GM21825 (cell line): ENCODE results near the gene BMPER.

Experiments used
- ATAC-seq: cut with Tn5 transposase; IDR thresholded peaks from one replicate; pipeline ENCODE4 v1.9.1; 2021; ENCODE audit warnings: mild to moderate bottlenecking, moderate library complexity; ENCODE audit not compliant: unreplicated experiment

BMPER gene

GRCh38 chr7:34016876-34017275 lies 111.5 kb downstream of the BMPER start:
- ATAC-seq: no peak

DNA sequence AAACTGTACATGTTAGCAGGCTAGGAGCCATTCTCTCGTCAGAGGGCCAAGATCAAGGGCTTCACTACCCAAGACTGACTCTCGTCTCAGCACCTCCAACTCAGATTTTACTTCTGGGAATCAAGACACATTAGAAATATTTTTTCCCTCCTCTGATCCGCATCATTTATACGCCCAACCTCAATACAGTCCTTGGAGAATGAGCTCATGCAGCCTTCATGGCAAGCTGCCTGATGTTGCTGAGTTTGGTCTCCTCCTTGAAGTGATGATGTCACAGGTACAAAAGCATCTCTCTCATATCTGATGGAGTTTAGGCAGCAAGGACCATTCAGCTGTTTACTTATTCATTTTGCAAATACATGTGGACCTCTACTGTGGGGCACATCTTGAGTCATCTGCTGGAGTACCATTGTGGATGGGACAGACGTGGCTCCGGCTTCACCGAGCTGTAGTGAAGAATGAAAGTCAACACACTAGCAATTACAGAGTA lies 114.0 kb downstream of the BMPER start:
- ATAC-seq: no peak

GRCh38 chr7:34022626-34023025 lies 117.3 kb downstream of the BMPER start:
- ATAC-seq: no peak

DNA sequence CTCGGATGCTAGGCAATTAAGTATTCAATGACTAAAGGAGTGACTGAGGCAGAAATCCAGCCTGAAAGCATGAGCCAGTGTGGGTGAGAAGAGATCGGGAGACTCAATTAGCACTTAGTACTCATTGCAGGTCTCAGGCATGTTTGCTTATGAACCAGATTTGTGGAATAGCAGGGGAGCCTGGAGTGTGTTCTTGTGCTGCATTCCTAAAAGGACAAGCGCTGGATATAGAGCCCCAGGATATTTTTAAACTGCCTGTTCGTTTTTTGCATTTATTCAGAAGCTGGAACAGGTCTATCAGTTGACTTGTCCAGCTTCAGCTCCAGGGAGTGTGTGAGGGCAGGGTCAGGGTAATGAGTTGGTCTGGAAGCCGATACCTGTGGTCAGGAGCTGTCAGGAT lies 120.3 kb downstream of the BMPER start:
- no peak for ATAC-seq

DNA sequence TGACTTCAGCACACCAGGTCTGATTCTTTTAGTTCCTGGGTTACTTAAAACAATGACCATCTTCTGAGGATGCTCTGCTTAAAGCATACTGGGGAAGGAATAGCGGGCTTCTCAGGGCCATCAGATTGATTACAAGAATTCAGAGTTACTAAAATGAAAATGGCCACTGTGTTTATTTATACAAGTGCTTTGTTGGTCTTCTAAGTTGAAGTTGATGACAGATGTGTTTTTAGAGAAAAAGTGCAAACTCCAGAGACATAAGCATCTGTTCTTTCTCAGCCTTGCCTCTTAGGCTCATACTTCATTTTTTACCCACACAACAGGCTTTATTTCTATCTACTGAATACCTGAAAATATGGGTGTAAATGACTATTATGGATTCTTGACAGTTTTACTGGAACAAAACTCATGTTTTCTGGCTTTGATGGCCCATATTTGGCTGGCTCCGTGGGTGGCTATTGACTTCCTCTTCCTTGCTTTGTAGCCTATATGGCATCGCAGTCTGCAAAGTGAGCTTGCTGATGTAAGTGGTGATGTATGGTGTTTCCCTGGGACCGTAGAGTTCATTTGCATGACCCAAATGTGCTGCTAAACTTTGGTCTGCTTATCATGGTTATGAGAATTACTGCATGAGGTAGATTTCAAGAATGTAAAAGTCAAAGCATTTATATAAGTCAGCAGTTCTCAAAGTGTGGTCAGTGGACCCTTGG lies 121.3 kb downstream of the BMPER start:
- ATAC-seq: no peak

DNA sequence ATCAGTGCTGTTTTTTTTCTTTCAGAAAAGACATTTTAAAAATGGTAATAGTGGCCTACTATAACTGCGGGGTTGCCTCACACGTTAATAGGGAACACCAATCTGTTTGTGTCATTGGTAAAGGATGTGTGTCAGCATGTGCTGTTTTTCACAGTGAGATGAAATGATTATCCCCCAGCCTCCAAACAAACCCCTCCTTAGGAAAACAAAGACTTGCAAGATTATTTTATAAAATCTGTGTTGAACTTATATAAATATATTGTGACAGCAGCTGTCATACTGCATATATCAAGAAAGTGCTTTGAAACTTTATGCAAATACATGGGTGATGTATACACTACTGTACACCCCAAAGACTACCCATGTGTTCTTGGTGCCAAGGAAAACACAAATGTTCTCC lies 125.8 kb downstream of the BMPER start:
- ATAC-seq: no peak

DNA sequence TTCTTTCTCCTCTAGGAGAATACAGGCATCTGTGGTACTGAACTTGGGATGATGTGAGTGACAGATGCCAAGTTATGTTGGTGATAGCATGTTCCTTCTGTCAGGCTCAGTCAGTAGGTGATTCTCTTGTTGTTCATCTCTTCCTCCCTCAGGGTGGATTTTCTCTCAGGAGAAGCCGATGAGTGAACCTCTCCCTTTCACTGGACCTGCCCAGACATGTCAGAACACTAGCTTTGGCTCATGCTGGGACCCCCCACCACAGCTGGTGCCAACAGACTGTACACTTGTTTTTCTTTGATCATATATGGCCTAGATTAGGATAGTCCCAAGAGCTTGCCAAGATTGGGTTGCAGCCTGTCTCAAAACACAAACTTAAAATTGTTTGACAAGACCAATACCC lies 129.4 kb downstream of the BMPER start:
- no peak for ATAC-seq

DNA sequence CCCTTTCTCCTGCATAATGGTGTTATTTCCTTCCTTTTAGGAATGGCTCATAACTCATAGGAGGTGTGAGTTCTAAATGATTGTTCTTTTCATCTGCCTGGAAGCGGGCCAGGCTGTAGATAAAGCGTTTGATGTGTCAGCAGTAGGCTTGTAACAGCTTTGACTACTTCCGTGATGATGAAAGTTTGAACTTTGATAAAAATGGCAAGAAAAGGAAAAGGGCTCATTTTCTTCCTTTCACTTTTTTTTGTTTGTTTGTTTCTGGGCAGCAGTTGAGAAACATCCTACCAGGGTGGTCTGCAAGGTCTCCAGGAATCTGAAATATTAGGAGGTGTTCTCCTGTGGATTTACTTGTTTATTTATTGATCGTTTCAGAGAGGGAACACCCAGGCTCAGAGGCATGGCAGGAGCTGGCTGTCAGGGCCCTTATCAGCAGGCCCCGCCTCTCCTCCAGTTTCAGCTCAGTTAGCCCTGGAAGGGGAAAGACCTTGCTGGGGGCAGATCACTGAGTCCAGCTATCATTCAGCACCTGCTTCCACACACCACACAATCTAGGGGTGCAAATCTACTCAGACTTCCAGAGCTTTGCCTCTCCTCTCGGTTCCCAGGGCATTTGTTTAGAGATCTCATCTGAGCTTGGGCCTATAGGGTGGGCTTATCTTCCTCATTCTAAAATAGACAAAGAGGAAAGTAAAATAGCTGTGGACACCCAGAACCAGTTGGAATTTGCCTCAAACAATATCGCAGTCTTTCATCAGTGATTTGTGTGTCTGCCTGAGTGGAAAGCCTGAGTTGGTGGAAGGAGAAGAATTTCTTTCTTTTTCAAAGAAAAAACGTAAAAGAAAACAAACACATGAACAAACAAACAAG lies 130.9 kb downstream of the BMPER start:
- no peak for ATAC-seq

DNA sequence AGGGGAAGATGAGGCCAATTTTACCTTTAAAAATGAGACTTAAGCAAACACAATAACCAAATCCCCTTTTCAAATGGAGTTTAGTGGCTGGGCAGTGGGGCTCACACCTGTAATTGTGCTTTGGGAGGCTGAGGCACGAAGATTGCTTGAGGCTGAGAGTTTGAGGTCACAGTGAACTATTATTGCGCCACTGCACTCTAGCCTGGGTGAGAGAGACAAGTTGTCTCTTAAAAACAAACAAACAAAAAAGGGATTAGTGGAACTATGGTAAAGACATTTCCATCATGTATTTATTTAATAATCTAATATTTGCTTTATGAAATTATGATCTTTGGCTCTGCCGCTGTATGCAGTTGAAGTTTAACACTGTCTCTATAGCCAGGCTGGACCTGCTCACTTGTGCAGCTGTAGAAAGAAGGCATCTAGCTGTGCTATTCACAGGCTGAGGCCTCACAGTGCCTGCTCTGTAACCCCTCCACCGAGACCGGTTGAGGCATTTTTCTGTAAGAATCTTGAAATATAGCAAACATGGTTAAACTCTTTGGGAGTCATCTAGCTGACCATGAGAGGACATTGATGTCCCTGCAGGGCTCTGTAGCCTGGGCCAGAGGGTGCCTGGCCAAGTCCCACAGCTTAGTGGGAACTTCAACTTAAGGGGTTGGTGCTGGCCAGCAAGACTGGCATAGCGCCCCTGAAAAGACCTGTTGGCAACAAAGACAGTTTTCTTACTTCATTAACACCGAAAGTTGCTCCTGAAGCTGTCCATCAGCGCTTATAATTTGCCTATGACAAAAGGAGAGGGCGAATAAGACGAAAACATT lies 131.8 kb downstream of the BMPER start:
- no peak for ATAC-seq

DNA sequence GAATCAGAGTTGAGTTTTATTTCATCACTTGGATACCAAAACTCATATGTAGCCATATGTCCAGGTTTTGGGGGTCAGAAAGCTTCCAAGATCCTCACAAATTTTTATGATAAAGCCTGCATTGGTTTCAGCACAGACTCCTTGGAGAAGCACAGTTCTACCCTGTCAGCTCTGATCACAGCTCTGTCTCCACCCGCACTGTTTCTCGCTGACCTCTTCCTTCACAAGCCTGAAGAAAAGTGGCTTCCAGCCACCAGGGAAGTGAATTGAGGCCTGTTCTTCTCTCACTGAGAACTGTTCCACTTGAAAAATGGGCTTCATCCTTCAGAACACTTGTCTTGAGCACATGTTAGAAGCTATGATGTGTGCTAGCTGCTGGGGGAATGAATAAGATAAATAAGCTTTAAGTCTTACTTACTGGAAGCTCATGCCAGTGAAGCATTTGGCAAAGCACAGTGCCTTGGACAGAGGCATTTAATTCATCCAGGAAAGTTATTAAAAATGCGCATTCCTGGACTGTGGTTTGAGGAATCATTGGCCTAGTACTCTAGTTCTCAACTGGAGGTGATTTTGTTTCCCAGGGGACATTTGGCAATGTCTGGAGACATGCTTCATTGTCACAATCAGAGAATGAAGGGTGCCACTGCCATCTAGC lies 133.6 kb downstream of the BMPER start:
- ATAC-seq: no peak

- ATAC-seq: no peak
Observed at GRCh38 chr7:34041707-34042106, 136.4 kb downstream of the BMPER start.

GRCh38 chr7:34042406-34042805 lies 137.1 kb downstream of the BMPER start:
- ATAC-seq: no peak

GRCh38 chr7:34043461-34044305 lies 138.3 kb downstream of the BMPER start:
- no peak for ATAC-seq

GRCh38 chr7:34044306-34044643 lies 138.9 kb downstream of the BMPER start:
- no peak for ATAC-seq

- ATAC-seq: no peak
Observed at GRCh38 chr7:34044734-34045353, 139.5 kb downstream of the BMPER start.

DNA sequence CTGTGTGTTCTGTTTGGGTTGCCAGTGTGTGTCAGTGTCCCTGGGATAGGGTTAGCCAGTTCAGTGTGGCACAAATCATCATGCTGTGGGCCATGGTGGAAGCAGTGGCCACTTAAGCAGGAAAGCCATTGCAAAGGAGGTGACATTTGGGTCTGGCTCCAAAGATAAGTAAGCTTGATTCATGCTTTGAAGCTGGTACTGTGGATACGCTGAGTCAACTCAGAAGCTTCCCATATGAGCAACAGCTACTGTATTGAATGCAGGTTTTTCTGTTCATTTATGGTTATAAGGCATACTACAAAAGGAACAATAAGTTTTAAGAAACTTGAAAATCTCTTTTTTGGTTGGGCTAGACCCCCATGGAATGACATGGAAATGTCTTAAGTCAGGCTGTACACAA lies 143.1 kb downstream of the BMPER start:
- no peak for ATAC-seq

DNA sequence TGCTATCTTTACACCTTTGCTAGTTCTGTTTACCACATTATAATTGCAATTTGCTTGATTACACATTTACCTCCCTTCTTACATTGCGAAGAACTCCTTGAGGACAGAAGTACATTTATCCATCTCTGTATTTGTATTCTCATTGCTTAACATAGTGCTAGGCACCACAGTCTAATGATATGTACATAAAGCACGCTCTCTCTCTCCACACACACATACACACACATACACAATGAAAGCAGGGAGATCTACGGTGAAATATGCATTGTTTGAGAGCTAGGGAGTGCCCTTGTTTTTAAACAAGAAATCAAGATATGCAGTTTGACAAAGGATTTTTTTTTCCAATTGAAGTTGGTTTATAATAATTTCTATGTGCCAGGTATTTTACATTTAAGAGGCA lies 148.7 kb downstream of the BMPER start:
- ATAC-seq: no peak

DNA sequence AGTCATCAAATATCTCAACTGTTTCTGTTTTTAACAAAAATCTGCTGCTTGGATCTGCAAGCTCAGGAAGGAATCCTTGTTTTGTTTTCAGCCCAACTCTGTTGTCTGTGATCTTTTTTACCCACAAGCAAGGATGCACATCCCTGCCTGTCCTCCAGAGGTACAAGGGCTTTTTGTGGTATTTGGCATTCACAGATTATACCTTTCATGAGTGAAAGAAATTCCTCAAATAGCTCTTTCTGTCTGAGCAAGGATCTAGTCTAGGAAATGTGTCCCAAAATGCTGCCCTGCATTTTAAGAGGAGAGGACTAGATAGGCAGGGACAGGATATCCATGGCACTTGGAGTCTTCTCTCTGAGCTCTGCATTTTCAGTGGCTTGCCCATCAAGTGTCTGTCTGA lies 151.8 kb downstream of the BMPER start:
- ATAC-seq: no peak

DNA sequence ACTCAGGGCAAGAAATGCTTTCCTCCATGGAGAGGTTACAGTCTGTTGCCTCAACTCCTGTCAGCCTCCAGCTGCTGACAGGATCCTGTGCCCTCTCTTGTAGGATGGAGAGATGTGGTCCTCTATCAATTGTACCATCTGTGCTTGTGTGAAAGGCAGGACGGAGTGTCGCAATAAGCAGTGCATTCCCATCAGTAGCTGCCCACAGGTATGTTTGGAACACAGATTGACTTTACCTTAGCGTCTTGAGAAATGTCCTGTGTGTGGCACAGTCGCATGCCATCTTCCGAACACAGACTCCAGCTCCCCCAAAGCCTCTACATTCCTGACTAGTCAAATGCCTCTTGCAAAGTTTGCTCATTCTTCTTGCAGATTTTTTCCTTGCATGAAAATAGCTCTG lies 152.6 kb downstream of the BMPER start:
- ATAC-seq: no peak

- no peak for ATAC-seq
Observed at GRCh38 chr7:34058801-34059135, 153.4 kb downstream of the BMPER start.
